ENCODE measurements around the gene AIF1L. TPM values are rescaled to one million over a fixed set of nuclear protein-coding genes. Genes with fewer than 3 reads are reported as not detected.

Gene AIF1L
- total and polyA plus RNA-seq, 2 of the 13 experiments (the other 11 are each of a cell fraction or from before 2014, with no cell fraction given) = 12.4 to 36.5 TPM

- TF ChIP-seq ZNF256 (CRISPR knock-in tag; conservative IDR thresholded peaks at IDR 0.05) (no peak), FOXK1 (CRISPR knock-in tag; IDR thresholded peaks at IDR 0.05; ENCODE audit: borderline replicate concordance, low read depth) (no peak), CREBL2 (CRISPR knock-in tag; IDR thresholded peaks at IDR 0.05; ENCODE audit: borderline replicate concordance) (no peak), CCDC6 (CRISPR knock-in tag; IDR thresholded peaks at IDR 0.05) (no peak; the same call in 1 of the 2 replicates), ZNF576 (CRISPR knock-in tag; IDR thresholded peaks at IDR 0.05) (no peak), ZSCAN9 (CRISPR knock-in tag; IDR thresholded peaks at IDR 0.05; ENCODE audit: borderline replicate concordance) (no peak), ZNF512B (CRISPR knock-in tag; IDR thresholded peaks at IDR 0.05; ENCODE audit: borderline replicate concordance) (no peak), CERS6 (CRISPR knock-in tag; IDR thresholded peaks at IDR 0.05) (no peak), ZNF275 (CRISPR knock-in tag; IDR thresholded peaks at IDR 0.05; ENCODE audit: borderline replicate concordance) (no peak), JDP2 (CRISPR knock-in tag; IDR thresholded peaks at IDR 0.05; ENCODE audit: borderline replicate concordance) (no peak), CENPX (CRISPR knock-in tag; IDR thresholded peaks at IDR 0.05) (no peak), ZNF382 (CRISPR knock-in tag; IDR thresholded peaks at IDR 0.05; ENCODE audit: borderline replicate concordance) (no peak), ZNF460 (CRISPR knock-in tag; IDR thresholded peaks at IDR 0.05; ENCODE audit: borderline replicate concordance) (no peak), ZFYVE20 (CRISPR knock-in tag; IDR thresholded peaks at IDR 0.05; ENCODE audit: borderline replicate concordance, low read depth) (no peak), POGZ (CRISPR knock-in tag; IDR thresholded peaks at IDR 0.05) (0 out of 2 replicates have a peak, but pooled peaks have one; percentile 31), PLSCR1 (CRISPR knock-in tag; IDR thresholded peaks at IDR 0.05; ENCODE audit: borderline replicate concordance) (no peak), RBAK (CRISPR knock-in tag; IDR thresholded peaks at IDR 0.05) (no peak)
Observed at GRCh38 chr9:131096269-131097125, at the start of gene AIF1L (continued).
